GM21619 (cell line): ENCODE data around the gene SPDYE6.
A peak's percentile ranks its signal among the peaks of the same experiment; 100 is the strongest.
"Not testable (repeated sequence)": the region's sequence is repeated elsewhere in the genome, so short reads cannot be mapped to it uniquely, and the experiment has no call there.

ENCODE experiments used
- ATAC-seq: cut with Tn5 transposase; IDR thresholded peaks from one replicate; pipeline ENCODE4 v1.9.1; 2021; ENCODE audit not compliant: unreplicated experiment

SPDYE6 gene, protein sequence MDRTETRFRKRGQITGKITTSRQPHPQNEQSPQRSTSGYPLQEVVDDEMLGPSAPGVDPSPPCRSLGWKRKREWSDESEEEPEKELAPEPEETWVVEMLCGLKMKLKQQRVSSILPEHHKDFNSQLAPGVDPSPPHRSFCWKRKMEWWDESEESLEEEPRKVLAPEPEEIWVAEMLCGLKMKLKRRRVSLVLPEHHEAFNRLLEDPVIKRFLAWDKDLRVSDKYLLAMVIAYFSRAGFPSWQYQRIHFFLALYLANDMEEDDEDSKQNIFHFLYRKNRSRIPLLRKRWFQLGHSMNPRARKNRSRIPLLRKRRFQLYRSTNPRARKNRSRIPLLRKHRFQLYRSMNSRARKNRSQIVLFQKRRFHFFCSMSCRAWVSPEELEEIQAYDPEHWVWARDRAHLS

DNA sequence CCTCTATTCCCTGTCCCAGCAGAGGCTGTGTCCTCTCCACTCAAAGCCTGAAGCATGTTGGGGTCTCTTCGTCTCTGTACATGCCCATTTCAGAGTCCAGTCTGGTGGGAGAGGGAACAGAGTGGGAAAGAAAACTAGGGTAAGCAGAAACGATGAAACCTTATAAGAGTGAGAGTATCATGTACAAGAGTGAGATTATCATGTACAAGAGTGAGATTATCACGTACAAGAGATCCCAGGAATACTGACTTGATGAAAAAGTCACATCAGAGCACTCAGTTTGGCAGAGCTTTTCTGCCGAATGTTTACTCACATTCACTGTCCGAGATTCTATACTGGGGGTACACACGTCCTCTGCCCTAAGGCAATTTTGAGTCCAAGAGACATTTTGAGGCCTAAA, at the start of gene SPDYE6:
TSS of gene SPDYE6 (minus strand) at position 101 of the 400 bp plus-strand sequence. CDS start 421 bp downstream, outside the sequence.
- not testable (repeated sequence) for ATAC-seq

DNA sequence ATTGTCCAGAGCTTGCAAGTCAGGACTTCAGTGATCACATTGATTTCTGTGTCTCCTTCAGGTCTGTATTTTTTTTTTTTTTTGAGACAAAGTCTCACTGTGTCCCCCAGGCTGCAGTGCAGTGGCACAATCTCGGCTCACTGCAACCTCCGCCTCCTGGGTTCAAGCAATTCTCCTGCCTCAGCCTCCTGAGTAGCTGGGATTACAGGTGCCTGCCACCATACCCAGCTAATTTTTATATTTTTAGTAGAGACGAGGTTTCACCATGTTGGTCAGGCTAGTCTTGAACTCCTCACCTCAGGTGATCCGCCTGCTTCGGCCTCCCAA, 48.6 kb upstream of the SPDYE6 start:
- not testable (repeated sequence) for ATAC-seq

DNA sequence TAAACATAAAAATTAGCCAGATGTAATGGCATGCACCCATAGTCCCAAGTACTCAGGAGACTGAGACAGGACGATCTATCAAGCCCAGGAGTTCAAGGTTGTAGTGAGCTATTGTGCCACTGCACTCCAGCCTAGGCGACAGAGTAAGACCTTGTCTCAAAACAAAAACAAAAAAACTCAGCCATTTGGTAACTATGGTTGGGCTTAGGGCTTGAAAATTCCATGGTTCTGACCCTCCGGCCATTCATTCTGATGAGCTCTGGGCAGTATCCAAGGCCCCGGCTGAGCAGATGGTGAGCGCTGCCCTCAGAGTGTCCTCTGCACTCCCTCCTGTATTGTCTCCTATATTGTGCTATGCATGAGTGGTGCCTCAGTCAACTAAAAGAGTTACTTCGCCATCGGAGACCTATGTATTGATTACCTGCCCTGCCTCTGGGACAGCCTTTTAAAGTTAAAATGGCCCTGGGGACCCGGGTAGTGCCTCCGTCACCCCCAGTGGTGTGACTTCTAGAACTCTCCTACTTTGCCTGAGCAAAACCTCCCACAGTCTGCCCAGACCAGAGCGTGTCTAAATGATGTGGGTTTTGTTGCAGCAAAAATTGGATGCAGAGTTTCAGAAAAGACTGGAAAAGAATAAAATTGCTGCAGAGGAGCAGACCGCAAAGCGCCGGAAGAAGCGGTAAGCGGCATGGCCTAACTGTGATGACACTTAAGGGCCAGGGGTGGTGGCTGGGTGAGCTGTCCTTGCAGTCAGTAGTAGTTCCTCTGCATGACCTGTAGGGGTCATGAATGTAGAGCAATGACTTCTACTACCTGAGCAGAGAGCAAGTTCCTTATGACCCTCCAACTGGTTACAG, 48.0 kb upstream of the SPDYE6 start:
- ATAC-seq: peak; percentile 83

DNA sequence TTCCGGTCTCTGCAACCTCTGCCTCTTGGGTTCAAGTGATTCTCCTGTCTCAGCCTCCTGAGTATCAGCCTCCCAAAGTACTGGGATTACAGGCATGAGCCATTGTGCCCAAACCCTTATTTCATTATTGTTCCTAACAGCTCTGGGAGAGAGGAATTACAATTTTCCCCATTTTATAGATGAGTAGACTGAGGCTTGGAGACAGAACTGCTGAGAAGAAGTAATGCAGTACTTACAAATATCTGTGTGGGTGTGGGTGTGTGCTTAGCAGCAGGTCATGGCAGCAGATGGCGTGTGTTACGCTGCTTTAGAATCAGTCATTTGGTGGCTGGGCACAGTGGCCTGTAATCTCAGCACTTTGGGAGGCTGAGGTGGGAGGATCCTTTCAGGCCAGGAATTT, 47.3 kb upstream of the SPDYE6 start:
- ATAC-seq: no peak

DNA sequence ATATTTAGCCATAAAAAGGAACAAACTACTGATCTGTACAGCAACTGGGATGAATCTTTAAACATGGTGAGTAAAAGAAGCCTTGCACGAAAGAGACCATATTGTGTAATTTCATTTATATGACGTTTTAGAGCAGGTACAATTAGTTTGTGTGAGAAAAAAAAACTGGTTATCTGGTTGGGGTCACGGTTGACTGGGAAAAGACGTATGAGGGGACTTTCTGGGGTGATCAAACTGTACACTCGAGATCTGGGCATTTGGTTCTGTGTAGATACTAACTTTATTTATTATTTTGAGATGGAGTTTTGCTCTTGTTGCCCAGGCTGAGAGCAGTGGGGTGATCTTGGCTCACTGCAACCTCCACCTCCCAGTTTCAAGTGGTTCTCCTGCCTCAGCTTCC, 44.1 kb upstream of the SPDYE6 start:
- no peak for ATAC-seq

DNA sequence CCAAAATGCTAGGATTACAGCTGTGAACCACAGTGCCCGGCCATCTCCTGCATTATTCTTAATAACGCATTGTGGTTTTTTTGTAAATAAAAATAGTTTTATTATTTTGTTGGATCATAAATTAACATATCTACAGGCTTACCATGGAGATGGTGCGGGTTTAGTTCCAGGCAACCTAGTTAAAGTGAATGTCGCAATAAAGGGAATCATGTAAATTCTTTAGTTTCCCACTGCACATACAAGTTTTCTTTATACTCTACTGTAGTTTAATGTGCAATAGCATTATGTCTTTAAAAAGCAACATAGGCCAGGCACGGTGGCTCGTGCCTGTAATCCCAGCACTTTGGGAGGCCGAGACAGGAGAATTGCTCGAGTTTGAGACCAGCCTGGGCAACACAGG, 42.3 kb upstream of the SPDYE6 start:
- ATAC-seq: no peak

DNA sequence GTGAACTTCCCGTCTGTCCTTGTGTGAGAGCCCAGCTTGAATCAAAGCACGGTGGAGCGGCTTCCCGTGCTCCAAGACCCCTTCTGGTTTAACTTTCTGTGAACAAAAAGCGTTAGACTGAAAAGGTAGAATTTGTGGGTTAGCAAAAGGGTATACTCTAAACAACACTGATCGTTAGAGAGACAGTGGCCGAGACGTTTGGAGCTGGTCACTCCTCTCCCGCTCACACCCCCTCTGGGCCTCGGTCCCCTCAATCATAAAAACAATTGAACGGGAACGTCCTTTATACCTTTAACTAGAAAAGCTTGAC, 40.4 kb upstream of the SPDYE6 start:
- no peak for ATAC-seq

DNA sequence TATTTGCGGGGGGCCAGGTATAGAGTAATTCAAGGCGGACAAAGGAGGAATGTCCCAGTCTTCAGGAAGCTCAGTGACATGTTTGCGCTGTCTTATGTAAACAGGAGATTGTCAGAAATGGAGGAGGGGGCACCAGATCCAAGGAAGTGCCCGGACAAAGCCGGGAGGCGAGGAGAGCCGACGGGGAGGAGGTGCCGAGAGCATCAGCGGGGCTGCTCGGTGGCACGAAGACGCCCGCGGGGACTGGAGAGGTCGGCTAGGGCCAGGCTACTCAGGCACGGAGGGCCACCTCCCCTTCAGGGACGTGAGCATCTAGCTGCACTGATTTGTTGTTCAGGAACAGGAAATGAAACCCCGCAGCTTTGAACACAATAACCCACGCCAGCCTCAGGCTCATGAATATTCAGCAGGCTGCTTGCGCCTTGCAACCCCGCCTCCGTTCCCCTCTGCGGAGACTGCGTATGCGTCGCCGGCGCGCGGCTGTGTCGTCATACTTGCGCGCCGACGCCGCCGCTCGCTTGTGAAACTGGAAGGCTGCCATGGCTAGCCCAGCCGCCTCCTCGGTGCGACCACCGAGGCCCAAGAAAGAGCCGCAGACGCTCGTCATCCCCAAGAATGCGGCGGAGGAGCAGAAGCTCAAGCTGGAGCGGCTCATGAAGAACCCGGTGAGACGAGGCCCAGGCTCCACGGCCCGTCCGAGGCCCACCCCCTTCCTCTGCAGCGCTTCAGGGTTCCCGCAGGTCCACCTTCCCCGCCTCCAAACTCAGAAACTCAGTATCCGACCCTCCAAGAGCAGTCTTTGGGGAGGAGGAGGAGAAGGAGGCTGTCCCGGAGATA, 39.8 kb upstream of the SPDYE6 start, which contains the start of gene PRKRIP1:
TSS of gene PRKRIP1 (plus strand) at position 491 of the 837 bp plus-strand sequence. CDS start at position 540, 49 bp downstream.
- ATAC-seq: peak; percentile 98

DNA sequence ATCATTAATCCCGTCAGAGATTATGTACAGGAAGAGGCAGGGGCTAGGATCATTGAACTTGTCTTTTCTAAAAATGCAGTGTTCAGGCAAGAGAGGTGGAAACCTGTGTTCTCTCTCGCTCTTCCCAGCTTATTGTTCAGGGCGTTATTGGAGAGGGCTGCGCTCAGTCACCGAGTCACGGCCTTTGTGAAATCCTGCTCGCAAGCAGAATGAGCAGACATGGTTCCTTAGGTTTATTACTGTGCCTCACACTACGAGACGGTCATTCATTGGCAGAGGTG, 39.3 kb upstream of the SPDYE6 start:
- ATAC-seq: no peak

DNA sequence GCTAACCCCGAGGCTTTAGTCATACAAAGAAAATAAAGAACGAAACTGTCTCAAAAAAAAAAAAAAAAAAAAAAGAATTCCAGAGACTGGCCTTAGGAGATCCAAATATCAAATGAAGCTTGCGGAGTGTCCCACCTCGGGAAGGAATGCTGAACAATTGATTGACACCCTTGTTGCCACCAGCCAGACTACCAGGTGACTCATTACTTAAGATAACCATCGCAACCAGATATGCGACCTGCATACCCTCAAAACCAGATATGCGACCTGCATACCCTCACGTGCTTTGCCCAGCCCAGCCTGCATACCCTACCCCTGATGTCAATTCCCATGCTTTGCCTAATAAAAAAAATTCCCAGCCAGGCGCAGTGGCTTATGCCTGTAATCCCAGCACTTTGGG, 37.2 kb upstream of the SPDYE6 start:
- no peak for ATAC-seq

DNA sequence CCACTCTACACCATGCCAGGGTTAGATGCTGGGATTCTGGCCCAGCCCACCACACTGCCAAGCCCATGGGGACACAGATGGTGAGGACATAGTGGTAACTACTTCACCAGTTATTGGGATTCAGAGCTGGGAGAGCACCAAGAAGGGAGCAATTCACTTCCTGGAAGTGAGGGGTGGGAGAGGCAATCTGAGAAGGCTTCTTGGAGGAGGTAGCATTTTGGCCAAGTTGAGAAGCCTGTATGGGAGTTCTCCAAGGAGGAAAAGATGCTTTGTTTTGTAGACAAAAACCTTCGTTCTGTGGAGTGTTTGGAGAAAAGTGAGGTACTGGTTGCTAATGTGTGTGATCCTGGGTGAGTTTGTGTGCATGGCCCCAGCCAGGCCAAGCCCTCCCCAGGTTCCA, 36.1 kb upstream of the SPDYE6 start:
- no peak for ATAC-seq

DNA sequence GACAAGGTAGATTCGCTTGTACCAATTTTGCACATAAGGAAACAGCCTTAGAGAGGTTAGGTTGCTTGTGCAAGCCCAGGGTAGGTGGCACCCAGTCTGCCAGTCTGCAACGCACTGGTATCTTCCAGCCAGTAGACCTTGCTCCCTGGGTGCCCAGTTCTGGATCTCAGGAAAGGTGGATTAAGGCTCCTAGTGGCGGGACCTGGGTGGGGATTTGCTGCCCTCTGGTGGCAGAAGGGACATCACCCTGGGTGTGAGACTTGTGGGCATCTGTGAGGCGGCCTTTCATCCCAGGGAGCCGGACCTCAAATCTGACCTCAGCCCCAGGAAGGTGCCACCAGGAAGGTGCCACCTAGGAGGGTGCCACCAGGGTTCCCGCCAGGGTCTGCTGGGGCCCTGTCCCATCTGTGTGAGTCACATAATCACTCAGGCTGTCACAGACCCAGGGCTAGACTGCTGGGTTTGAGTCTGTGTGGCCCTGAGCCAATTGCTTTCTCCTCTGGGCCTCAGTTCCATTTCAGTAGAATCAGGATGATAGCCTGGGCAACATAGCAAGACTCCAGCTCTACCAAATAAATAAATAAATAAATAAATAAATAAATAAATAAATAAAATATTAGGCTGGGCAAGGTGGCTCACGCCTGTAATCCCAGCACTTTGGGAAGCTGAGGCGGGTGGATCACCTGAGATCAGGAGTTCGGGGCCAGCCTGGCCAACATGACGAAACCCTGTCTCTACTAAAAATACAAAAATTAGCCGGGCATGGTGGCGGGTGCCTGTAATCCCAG, 34.6 kb upstream of the SPDYE6 start:
- ATAC-seq: peak; percentile 49

DNA sequence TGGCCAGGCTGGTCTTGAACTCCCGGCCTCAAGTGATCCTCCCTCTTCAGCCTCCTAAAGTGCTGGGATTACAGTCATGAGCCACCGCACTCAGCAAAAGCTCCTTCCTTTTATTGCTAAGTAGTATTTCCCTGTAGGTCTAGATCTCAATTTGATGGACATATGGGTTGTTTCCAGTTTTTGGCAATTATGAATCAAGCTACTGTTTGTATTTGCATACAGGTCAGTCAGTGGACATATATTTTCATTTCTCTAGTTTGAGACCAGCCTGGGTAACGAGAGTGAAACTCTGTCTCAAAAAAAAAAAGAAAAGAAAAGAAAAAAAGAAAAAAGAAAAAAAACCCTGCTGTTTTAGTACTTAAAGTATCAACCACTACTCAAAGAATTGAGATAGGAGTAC, 33.6 kb upstream of the SPDYE6 start:
- ATAC-seq: peak; percentile 55

DNA sequence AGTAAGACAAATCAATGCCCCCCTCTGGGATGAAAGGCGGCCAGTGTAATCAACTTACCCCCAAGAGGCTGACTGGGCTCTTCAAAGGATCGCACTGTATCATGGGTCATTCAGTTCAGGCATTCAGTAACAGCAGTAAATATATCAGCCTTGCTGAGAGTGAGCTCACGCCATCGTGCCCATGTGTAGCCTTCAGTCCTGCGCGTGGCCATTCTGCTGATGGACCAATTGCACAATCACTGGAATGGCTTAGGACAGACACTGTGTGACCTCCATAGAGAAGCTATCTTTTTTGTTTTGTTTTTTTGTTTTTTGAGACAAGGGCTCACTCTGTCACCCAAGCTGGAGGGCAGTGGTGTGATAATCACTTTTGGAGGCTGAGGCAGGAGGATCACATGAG, 30.8 kb upstream of the SPDYE6 start:
- no peak for ATAC-seq

DNA sequence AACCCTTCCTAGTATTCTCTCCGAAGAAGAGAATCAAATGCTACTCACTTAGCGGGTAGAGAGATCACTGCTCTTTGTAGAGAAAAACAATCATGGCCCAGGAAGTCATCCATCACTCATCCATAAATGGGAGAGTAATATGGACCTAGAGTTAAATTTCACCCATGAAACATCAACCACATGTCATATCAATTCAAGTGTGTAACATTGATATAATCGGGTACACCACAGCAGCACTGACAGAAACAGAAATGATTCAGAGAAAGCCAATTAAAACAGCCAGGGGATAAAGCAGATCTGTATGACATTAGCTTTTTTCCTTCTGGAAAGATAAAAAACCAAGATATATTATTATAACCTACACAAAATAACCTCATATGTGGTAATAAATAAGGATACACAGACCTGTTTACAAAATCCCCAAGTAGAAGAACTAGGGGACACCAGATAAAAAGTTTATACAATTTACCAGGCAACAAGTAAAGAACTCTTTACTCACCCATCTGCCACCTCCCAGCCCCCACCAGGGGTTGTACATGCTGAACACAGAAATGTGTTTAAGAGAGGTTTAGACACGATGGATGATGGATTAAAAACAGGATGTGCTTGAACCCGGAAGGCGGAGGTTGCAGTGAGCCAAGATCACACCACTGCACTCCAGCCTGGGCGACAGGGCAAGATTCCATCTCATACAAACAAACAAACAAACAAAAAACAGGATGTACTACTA, 25.6 kb upstream of the SPDYE6 start:
- ATAC-seq: not testable (repeated sequence)

DNA sequence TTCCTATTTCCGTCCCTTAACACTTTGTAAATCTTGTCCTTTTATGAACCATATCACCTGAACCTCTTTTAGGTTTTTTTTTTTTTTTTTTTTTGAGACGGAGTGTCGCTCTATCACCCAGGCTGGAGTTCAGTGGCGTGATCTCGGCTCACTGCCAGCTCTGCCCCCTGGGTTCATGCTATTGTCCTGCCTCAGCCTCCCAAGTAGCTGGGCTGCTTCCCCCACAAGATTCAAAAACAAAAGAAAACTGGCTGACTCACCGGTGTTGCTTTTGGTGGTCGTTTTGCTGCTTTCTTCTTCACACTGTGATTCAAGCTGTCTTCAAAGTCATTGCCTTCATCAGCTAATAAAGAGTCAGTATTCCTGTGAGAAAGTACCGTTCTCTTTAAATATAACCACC, 24.6 kb upstream of the SPDYE6 start:
- ATAC-seq: not testable (repeated sequence)

DNA sequence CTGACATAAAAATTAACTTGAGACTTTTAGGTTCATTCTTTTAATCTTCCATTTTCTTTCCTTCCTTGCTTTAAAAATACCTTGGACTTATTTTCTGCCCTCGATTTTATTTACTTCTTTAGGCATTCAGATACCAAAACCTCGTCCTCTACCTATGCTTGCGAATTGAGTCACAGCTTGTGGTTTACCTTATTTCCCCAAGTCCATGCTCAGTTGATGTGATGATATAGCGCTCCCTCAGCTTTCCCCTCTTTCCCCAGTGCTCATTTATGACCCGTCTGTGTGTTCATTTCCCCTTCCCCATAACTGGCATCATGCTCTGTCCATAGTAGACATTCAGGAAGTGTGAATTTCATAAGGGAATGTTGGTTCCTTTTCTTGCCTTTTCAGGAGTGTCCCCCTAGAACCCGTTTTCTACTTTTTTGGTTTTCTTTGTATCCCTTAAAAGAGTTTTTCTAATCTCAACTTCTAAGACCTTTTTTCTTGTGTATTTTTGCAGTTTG, 20.8 kb upstream of the SPDYE6 start:
- no peak for ATAC-seq

DNA sequence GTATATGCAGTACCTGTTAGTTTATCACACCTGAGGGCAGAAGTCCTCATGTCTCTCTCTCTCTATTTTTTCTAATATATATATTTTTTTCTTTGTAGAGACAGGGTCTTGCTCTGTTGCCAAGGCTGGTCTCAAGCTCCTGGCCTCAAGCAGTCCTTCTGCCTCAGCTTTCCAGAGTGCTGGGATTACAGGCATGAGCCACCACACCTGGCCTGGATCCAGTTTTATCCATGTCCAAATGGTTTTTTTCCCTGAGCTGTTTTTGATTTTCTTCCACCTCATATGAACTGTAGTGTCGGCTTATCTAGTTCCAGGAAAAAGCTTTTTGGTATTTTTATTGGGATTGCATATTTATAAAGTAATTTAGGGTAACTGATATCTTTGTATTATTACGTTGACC, 16.6 kb upstream of the SPDYE6 start:
- not testable (repeated sequence) for ATAC-seq

DNA sequence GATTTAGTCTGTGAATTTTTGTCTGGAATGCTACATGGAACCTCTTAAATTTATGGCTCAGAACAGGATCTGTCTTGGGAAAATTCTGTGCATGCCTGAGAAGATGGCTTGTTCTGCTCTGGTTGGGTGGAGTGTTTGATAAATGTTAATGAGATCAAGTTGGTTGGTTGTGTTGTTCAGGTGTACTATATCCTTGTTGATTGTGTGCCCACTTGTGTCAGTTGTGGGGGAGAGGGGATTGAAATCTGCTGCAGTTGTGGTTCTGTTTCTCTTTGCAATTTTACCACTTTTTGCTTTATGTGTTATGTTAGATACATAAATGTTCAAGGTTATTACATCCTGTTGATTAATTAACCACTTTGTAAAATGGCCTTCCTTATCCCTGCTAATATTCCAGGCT, 13.8 kb upstream of the SPDYE6 start:
- not testable (repeated sequence) for ATAC-seq

DNA sequence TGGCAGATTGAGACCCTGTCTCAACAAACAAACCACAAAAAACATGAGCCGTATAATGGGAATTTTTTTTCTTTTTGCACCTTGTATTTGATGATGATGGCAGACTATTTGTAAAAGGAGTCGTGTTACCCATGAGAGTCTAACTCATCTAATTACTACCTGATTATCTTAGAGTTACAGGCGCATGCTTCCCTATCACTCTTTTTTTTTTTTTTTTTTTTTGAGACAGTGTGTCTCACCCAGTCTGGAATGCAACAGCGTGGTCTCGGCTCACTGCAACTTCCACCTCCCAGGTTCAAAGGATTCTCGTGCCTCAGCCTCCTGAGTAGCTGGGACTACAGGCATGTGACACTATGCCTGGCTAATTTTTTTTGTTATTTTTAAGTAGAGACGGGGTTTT, 9.1 kb upstream of the SPDYE6 start:
- ATAC-seq: not testable (repeated sequence)
